ENCODE data around the gene GRIK1.

Gene GRIK1

GRCh38 chr21:29691616-29692491, 247.9 kb downstream of the GRIK1 start:
- peaks cover 2% of the 10 kb centered on the region for H3K4me1 Mint-ChIP-seq
- no peak overlapping the region for H3K4me3 Mint-ChIP-seq
- no peak overlapping the region for H3K27ac Mint-ChIP-seq
- DNase-seq (ENCODE audit: low spot score in 2 of 2) (no peak), ATAC-seq (ENCODE audit: low read depth) (no peak)
- H3K9me3 Mint-ChIP-seq: no peaks in the 10 kb centered on the region
- H3K27me3 Mint-ChIP-seq: peaks cover 4% of the 10 kb centered on the region
- no peaks in the 10 kb centered on the region for H3K36me3 Mint-ChIP-seq

- no peaks in the 10 kb centered on the region for H3K36me3 Mint-ChIP-seq
- H3K27ac Mint-ChIP-seq: no peak overlapping the region
- peaks cover under 1% of the 10 kb centered on the region for H3K9me3 Mint-ChIP-seq
- H3K27me3 Mint-ChIP-seq: peaks cover 8% of the 10 kb centered on the region
- H3K4me3 Mint-ChIP-seq: no peak overlapping the region
- no peak for DNase-seq (ENCODE audit: low spot score in 2 of 2)
- no peak for ATAC-seq (ENCODE audit: low read depth)
- no peaks in the 10 kb centered on the region for H3K4me1 Mint-ChIP-seq
Measured at GRCh38 chr21:29689753-29690152, 250.0 kb downstream of the GRIK1 start.

- no peak overlapping the region for H3K27ac Mint-ChIP-seq
- H3K27me3 Mint-ChIP-seq: peaks cover 10% of the 10 kb centered on the region
- H3K4me1 Mint-ChIP-seq: no peaks in the 10 kb centered on the region
- DNase-seq (ENCODE audit: low spot score in 2 of 2) (no peak), ATAC-seq (ENCODE audit: low read depth) (no peak)
- no peaks in the 10 kb centered on the region for H3K36me3 Mint-ChIP-seq
- no peak overlapping the region for H3K4me3 Mint-ChIP-seq
- peaks cover 3% of the 10 kb centered on the region for H3K9me3 Mint-ChIP-seq
Measured at GRCh38 chr21:29684106-29684505, 255.7 kb downstream of the GRIK1 start.

GRCh38 chr21:29682800-29683199, 257.0 kb downstream of the GRIK1 start:
- DNase-seq (ENCODE audit: low spot score in 2 of 2) (no peak), ATAC-seq (ENCODE audit: low read depth) (no peak)
- H3K4me1 Mint-ChIP-seq: no peaks in the 10 kb centered on the region
- H3K36me3 Mint-ChIP-seq: no peaks in the 10 kb centered on the region
- no peak overlapping the region for H3K27ac Mint-ChIP-seq
- H3K4me3 Mint-ChIP-seq: no peak overlapping the region
- H3K27me3 Mint-ChIP-seq: peaks cover 9% of the 10 kb centered on the region
- H3K9me3 Mint-ChIP-seq: peaks cover 3% of the 10 kb centered on the region

- no peak overlapping the region for H3K27ac Mint-ChIP-seq
- H3K9me3 Mint-ChIP-seq: peaks cover 3% of the 10 kb centered on the region
- H3K4me3 Mint-ChIP-seq: no peak overlapping the region
- peaks cover 5% of the 10 kb centered on the region for H3K4me1 Mint-ChIP-seq
- H3K36me3 Mint-ChIP-seq: no peaks in the 10 kb centered on the region
- ATAC-seq (ENCODE audit: low read depth) (no peak), DNase-seq (ENCODE audit: low spot score in 2 of 2) (no peak)
- H3K27me3 Mint-ChIP-seq: peaks cover 7% of the 10 kb centered on the region
Measured at GRCh38 chr21:29680273-29680672, 259.5 kb downstream of the GRIK1 start.

- peaks cover 6% of the 10 kb centered on the region for H3K27me3 Mint-ChIP-seq
- ATAC-seq (ENCODE audit: low read depth) (no peak), DNase-seq (ENCODE audit: low spot score in 2 of 2) (no peak)
- H3K4me1 Mint-ChIP-seq: peaks cover 11% of the 10 kb centered on the region
- no peak overlapping the region for H3K27ac Mint-ChIP-seq
- H3K36me3 Mint-ChIP-seq: no peaks in the 10 kb centered on the region
- no peak overlapping the region for H3K4me3 Mint-ChIP-seq
- H3K9me3 Mint-ChIP-seq: peaks cover 2% of the 10 kb centered on the region
Measured at GRCh38 chr21:29678626-29679025, 261.2 kb downstream of the GRIK1 start.

- Mint-ChIP-seq H3K36me3 (no peaks in the 10 kb centered on the region), H3K27ac (peak overlapping the region; percentile 24), H3K4me1 (peaks cover 11% of the 10 kb centered on the region), H3K27me3 (peaks cover 6% of the 10 kb centered on the region), H3K4me3 (peak overlapping the region; percentile 4), H3K9me3 (no peaks in the 10 kb centered on the region)
- DNase-seq (ENCODE audit: low spot score in 2 of 2) (no peak), ATAC-seq (ENCODE audit: low read depth) (peak; percentile 48)
Measured at GRCh38 chr21:29677326-29677725, 262.5 kb downstream of the GRIK1 start.

- no peaks in the 10 kb centered on the region for H3K36me3 Mint-ChIP-seq
- no peak for ATAC-seq (ENCODE audit: low read depth)
- peaks cover 11% of the 10 kb centered on the region for H3K4me1 Mint-ChIP-seq
- H3K4me3 Mint-ChIP-seq: no peak overlapping the region
- no peak for DNase-seq (ENCODE audit: low spot score in 2 of 2)
- H3K27ac Mint-ChIP-seq: no peak overlapping the region
- H3K27me3 Mint-ChIP-seq: peaks cover 5% of the 10 kb centered on the region
- H3K9me3 Mint-ChIP-seq: no peaks in the 10 kb centered on the region
Measured at GRCh38 chr21:29676395-29676794, 263.4 kb downstream of the GRIK1 start.

- Mint-ChIP-seq H3K9me3 (no peaks in the 10 kb centered on the region), H3K27me3 (peaks cover 2% of the 10 kb centered on the region), H3K4me3 (no peak overlapping the region), H3K36me3 (no peaks in the 10 kb centered on the region), H3K4me1 (peaks cover 11% of the 10 kb centered on the region), H3K27ac (no peak overlapping the region)
- no peak for ATAC-seq (ENCODE audit: low read depth)
- DNase-seq (ENCODE audit: low spot score in 2 of 2): no peak
Measured at GRCh38 chr21:29675451-29675850, 264.3 kb downstream of the GRIK1 start.

- Mint-ChIP-seq H3K27ac (no peak overlapping the region), H3K27me3 (peaks cover 2% of the 10 kb centered on the region), H3K9me3 (no peaks in the 10 kb centered on the region), H3K4me1 (peaks cover 11% of the 10 kb centered on the region), H3K4me3 (no peak overlapping the region), H3K36me3 (no peaks in the 10 kb centered on the region)
- DNase-seq (ENCODE audit: low spot score in 2 of 2) (no peak), ATAC-seq (ENCODE audit: low read depth) (no peak)
Measured at GRCh38 chr21:29674343-29674742, 265.5 kb downstream of the GRIK1 start.

- no peak overlapping the region for H3K4me3 Mint-ChIP-seq
- H3K9me3 Mint-ChIP-seq: no peaks in the 10 kb centered on the region
- DNase-seq (ENCODE audit: low spot score in 2 of 2) (no peak), ATAC-seq (ENCODE audit: low read depth) (no peak)
- H3K4me1 Mint-ChIP-seq: peaks cover 11% of the 10 kb centered on the region
- H3K27me3 Mint-ChIP-seq: peaks cover 4% of the 10 kb centered on the region
- H3K27ac Mint-ChIP-seq: no peak overlapping the region
- no peaks in the 10 kb centered on the region for H3K36me3 Mint-ChIP-seq
Measured at GRCh38 chr21:29673096-29673610, 266.6 kb downstream of the GRIK1 start.

GRCh38 chr21:29671728-29672127, 268.1 kb downstream of the GRIK1 start:
- no peaks in the 10 kb centered on the region for H3K36me3 Mint-ChIP-seq
- no peak overlapping the region for H3K4me3 Mint-ChIP-seq
- no peak for ATAC-seq (ENCODE audit: low read depth)
- no peaks in the 10 kb centered on the region for H3K9me3 Mint-ChIP-seq
- H3K27ac Mint-ChIP-seq: no peak overlapping the region
- H3K27me3 Mint-ChIP-seq: peaks cover 2% of the 10 kb centered on the region
- peaks cover 6% of the 10 kb centered on the region for H3K4me1 Mint-ChIP-seq
- no peak for DNase-seq (ENCODE audit: low spot score in 2 of 2)

- H3K27ac Mint-ChIP-seq: no peak overlapping the region
- DNase-seq (ENCODE audit: low spot score in 2 of 2): no peak
- H3K27me3 Mint-ChIP-seq: peaks cover 2% of the 10 kb centered on the region
- no peak for ATAC-seq (ENCODE audit: low read depth)
- H3K4me3 Mint-ChIP-seq: no peak overlapping the region
- H3K4me1 Mint-ChIP-seq: peaks cover 6% of the 10 kb centered on the region
- H3K36me3 Mint-ChIP-seq: no peaks in the 10 kb centered on the region
- H3K9me3 Mint-ChIP-seq: no peaks in the 10 kb centered on the region
Measured at GRCh38 chr21:29670228-29670627, 269.6 kb downstream of the GRIK1 start.

GRCh38 chr21:29669416-29669815, 270.4 kb downstream of the GRIK1 start:
- no peak overlapping the region for H3K4me3 Mint-ChIP-seq
- peaks cover 2% of the 10 kb centered on the region for H3K27me3 Mint-ChIP-seq
- no peak overlapping the region for H3K27ac Mint-ChIP-seq
- DNase-seq (ENCODE audit: low spot score in 2 of 2): no peak
- no peaks in the 10 kb centered on the region for H3K36me3 Mint-ChIP-seq
- peaks cover 1% of the 10 kb centered on the region for H3K4me1 Mint-ChIP-seq
- no peaks in the 10 kb centered on the region for H3K9me3 Mint-ChIP-seq
- no peak for ATAC-seq (ENCODE audit: low read depth)

- Mint-ChIP-seq H3K9me3 (no peaks in the 10 kb centered on the region), H3K4me1 (no peaks in the 10 kb centered on the region), H3K36me3 (no peaks in the 10 kb centered on the region), H3K27me3 (peaks cover 2% of the 10 kb centered on the region), H3K4me3 (no peak overlapping the region), H3K27ac (no peak overlapping the region)
- ATAC-seq (ENCODE audit: low read depth) (no peak), DNase-seq (ENCODE audit: low spot score in 2 of 2) (no peak)
Measured at GRCh38 chr21:29667651-29668050, 272.1 kb downstream of the GRIK1 start.

Measured in memory B cell (primary cell).